GM18870 (cell line): ENCODE data around the gene SHE.
"Not testable (repeated sequence)": the region's sequence is repeated elsewhere in the genome, so short reads cannot be mapped to it uniquely, and the experiment has no call there.

Experiments
- ATAC-seq: cut with Tn5 transposase; IDR thresholded peaks from one replicate; pipeline ENCODE4 v1.9.1; 2021; ENCODE audit warnings: moderate library complexity; ENCODE audit not compliant: unreplicated experiment

Gene SHE

GRCh38 chr1:154517661-154518060 is 15.4 kb upstream of the SHE start:
- no peak for ATAC-seq

GRCh38 chr1:154514066-154514553 is 11.9 kb upstream of the SHE start:
- ATAC-seq = no peak

GRCh38 chr1:154512760-154513159 is 10.5 kb upstream of the SHE start:
- ATAC-seq = no peak

GRCh38 chr1:154503898-154504297 is 1.7 kb upstream of the SHE start:
- ATAC-seq = no peak

- no peak for ATAC-seq
Observed at GRCh38 chr1:154502744-154503115, 518 bp upstream of the SHE start.

GRCh38 chr1:154501423-154502065 is 668 bp downstream of the SHE start:
- ATAC-seq = no peak

GRCh38 chr1:154500533-154500932 is 1.7 kb downstream of the SHE start:
- ATAC-seq = no peak

GRCh38 chr1:154499446-154499845 is 2.8 kb downstream of the SHE start:
- no peak for ATAC-seq

GRCh38 chr1:154497026-154497806 is 5.0 kb downstream of the SHE start:
- no peak for ATAC-seq

GRCh38 chr1:154496383-154496782 is 5.8 kb downstream of the SHE start:
- ATAC-seq = no peak

GRCh38 chr1:154495496-154496273 is 6.5 kb downstream of the SHE start:
- ATAC-seq = no peak

- ATAC-seq = no peak
Observed at GRCh38 chr1:154493276-154493675, 8.9 kb downstream of the SHE start.

- no peak for ATAC-seq
Observed at GRCh38 chr1:154492115-154492514, 10.1 kb downstream of the SHE start.

- ATAC-seq = no peak
Observed at GRCh38 chr1:154490317-154490716, 11.9 kb downstream of the SHE start.

GRCh38 chr1:154489695-154490274 is 12.4 kb downstream of the SHE start:
- ATAC-seq = no peak

GRCh38 chr1:154488922-154489321 is 13.3 kb downstream of the SHE start:
- ATAC-seq = no peak

GRCh38 chr1:154486756-154487155 is 15.5 kb downstream of the SHE start:
- not testable (repeated sequence) for ATAC-seq

- no peak for ATAC-seq
Observed at GRCh38 chr1:154485910-154486496, 16.2 kb downstream of the SHE start.

GRCh38 chr1:154485106-154485505 is 17.1 kb downstream of the SHE start:
- ATAC-seq = no peak

- ATAC-seq = no peak
Observed at GRCh38 chr1:154483941-154484803, 18.0 kb downstream of the SHE start.
